ENCODE measurements around the gene COL23A1. TPM values are rescaled to one million over a fixed set of nuclear protein-coding genes. Genes with fewer than 3 reads are reported as not detected.
A peak's percentile ranks its signal among the peaks of the same experiment; 100 is the strongest.

Gene COL23A1
- polyA plus RNA-seq, 3 donors, result 0.11 to 0.21 TPM; not detected in 1

DNA sequence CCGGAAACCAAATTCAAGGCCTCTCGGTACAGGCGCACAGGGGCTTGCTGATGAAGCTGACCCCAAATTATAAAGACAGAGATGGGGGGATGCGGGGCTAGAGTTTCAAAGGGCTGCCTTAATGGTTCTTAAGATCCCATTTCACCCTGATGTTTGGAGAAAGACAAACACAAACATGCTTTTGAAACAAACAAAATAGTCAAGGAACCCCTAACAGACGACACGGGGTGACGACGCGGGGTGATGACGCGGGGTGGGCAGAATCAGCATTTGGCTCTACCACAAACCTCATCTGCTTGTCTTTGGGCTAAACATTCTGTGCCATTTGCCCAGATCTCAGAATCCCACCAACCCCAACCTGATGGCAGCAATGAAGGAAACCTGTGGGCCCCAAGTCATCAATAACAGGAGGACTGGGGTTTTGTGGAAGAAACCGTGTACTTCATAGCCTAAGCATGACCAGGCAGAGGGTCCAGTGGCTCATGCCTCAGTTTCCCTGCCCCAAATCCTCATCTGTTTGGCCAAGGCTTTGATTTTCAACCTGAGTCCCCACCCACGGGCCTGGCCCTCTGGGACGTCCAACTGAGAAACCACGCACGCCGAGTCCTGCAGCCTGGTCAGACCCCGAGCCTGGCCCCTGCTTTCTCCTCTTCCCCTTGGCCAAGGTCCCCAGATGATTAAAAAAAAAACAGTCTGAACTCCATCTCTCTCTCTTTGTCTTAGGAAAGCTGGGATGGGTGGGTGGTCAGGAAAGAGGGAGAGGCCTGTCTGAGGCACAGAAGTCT, 148.5 kb downstream of the COL23A1 start:
- Histone ChIP-seq H3K79me2 (ENCODE audit: insufficient read depth, low read length) (no peaks in the 10 kb centered on the region), H3K36me3 (replicated peaks in 1 of 2; ENCODE audit: control insufficient read depth in 1 of 2, insufficient read depth in 2 of 2, low read length in 2 of 2) (no peaks in the 10 kb centered on the region), H2AFZ (ENCODE audit: insufficient read depth, low read depth, low read length, poor library complexity, severe bottlenecking) (no peak overlapping the region), H3K9me3 (replicated peaks in 1 of 2; ENCODE audit: control insufficient read depth in 1 of 2, insufficient read depth in 1 of 2, low read length in 2 of 2) (no peaks in the 10 kb centered on the region), H3K27ac (ENCODE audit: low read depth in 1 of 2, low read length in 2 of 2) (no peak overlapping the region), H3K4me1 (ENCODE audit: control insufficient read depth in 1 of 2, insufficient read depth in 2 of 2, low read length in 2 of 2) (peaks cover 0 to 10% of the 10 kb centered on the region in 2 donors), H3K4me2 (replicated peaks; ENCODE audit: extremely low read depth, low read length, poor library complexity, severe bottlenecking) (no peak overlapping the region), H3K27me3 (ENCODE audit: control insufficient read depth in 2 of 2, insufficient read depth in 2 of 2, low read length in 2 of 2) (no peaks in the 10 kb centered on the region), H3K9ac (ENCODE audit: insufficient read depth, low read length, poor library complexity, severe bottlenecking) (no peak overlapping the region), H3K4me3 (replicated peaks in 1 of 3; ENCODE audit: low read depth in 2 of 3, low read length in 3 of 3) (no peak overlapping the region), H4K20me1 (ENCODE audit: insufficient read depth, low read length) (no peaks in the 10 kb centered on the region)
- TF ChIP-seq, protein P1, sequence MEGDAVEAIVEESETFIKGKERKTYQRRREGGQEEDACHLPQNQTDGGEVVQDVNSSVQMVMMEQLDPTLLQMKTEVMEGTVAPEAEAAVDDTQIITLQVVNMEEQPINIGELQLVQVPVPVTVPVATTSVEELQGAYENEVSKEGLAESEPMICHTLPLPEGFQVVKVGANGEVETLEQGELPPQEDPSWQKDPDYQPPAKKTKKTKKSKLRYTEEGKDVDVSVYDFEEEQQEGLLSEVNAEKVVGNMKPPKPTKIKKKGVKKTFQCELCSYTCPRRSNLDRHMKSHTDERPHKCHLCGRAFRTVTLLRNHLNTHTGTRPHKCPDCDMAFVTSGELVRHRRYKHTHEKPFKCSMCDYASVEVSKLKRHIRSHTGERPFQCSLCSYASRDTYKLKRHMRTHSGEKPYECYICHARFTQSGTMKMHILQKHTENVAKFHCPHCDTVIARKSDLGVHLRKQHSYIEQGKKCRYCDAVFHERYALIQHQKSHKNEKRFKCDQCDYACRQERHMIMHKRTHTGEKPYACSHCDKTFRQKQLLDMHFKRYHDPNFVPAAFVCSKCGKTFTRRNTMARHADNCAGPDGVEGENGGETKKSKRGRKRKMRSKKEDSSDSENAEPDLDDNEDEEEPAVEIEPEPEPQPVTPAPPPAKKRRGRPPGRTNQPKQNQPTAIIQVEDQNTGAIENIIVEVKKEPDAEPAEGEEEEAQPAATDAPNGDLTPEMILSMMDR (IDR thresholded peaks at IDR 0.05), result no peak
- H3K4me1 Mint-ChIP-seq, result peaks cover 11% of the 10 kb centered on the region
- no peak overlapping the region for H3K4me3 Mint-ChIP-seq
- intact Hi-C loops (cut with micrococcal nuclease), result no loop called here
- no peaks in the 10 kb centered on the region for H3K36me3 Mint-ChIP-seq
- 96% methylated on average over 9 of the region's 18 CpGs for WGBS (ENCODE audit: insufficient coverage)
- peaks cover 0 to 2% (median 0%) of the 10 kb centered on the region in 3 donors for H3K27me3 Mint-ChIP-seq (ENCODE audit: low read depth in 3 of 3)
- no peak for DNase-seq
- H3K27ac Mint-ChIP-seq, result no peak overlapping the region
- H3K9me3 Mint-ChIP-seq, result peaks cover 0 to 6% (median 2%) of the 10 kb centered on the region in 7 donors

DNA sequence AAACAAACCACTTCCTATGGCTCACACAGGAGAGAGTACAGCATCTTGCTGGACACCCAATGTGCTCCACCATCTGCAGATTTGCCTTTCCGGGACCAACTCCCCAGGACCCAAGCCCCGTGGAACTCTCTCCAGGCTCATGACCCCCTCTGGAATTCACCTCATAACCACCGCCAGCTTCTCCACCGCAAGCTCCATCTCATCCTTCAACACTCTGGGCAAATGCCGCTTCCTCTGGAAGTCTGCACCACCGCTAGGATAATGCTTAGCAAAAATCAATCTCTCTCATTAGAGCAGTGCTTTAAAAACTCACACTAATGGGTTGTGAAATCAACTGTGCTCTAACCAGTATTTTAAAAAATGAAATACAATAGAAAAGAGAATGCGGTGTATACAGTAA, 150.0 kb downstream of the COL23A1 start:
- DNase-seq, result no peak
- no peaks in the 10 kb centered on the region for H3K9me3 ChIP-seq (replicated peaks in 1 of 2; ENCODE audit: control insufficient read depth in 1 of 2, insufficient read depth in 1 of 2, low read length in 2 of 2)
- Mint-ChIP-seq H3K4me3 (no peak overlapping the region), H3K36me3 (no peaks in the 10 kb centered on the region), H3K4me1 (peaks cover 11% of the 10 kb centered on the region), H3K9me3 (peaks cover 0 to 6% (median 2%) of the 10 kb centered on the region in 7 donors), H3K27ac (peak overlapping the region in 1 of 7 donors; percentile 70), H3K27me3 (ENCODE audit: low read depth in 3 of 3) (peaks cover 0 to 2% (median 0%) of the 10 kb centered on the region in 3 donors)
- no peaks in the 10 kb centered on the region for H3K27me3 ChIP-seq (ENCODE audit: control insufficient read depth in 2 of 2, insufficient read depth in 2 of 2, low read length in 2 of 2)
- H2AFZ ChIP-seq (ENCODE audit: insufficient read depth, low read depth, low read length, poor library complexity, severe bottlenecking), result no peak overlapping the region
- TF ChIP-seq, protein P1 (IDR thresholded peaks at IDR 0.05), result no peak
- H3K4me1 ChIP-seq (ENCODE audit: control insufficient read depth in 1 of 2, insufficient read depth in 2 of 2, low read length in 2 of 2), result peaks cover 0 to 10% of the 10 kb centered on the region in 2 donors
- WGBS (ENCODE audit: insufficient coverage), result 100% methylated on average over 3 of the region's 7 CpGs
- H3K4me3 ChIP-seq (replicated peaks in 1 of 3; ENCODE audit: low read depth in 2 of 3, low read length in 3 of 3), result no peak overlapping the region
- H3K9ac ChIP-seq (ENCODE audit: insufficient read depth, low read length, poor library complexity, severe bottlenecking), result no peak overlapping the region
- H4K20me1 ChIP-seq (ENCODE audit: insufficient read depth, low read length), result no peaks in the 10 kb centered on the region
- no peaks in the 10 kb centered on the region for H3K36me3 ChIP-seq (replicated peaks in 1 of 2; ENCODE audit: control insufficient read depth in 1 of 2, insufficient read depth in 2 of 2, low read length in 2 of 2)
- no peak overlapping the region for H3K4me2 ChIP-seq (replicated peaks; ENCODE audit: extremely low read depth, low read length, poor library complexity, severe bottlenecking)
- intact Hi-C loops (cut with micrococcal nuclease), result no loop called here
- no peak overlapping the region for H3K27ac ChIP-seq (ENCODE audit: low read depth in 1 of 2, low read length in 2 of 2)
- H3K79me2 ChIP-seq (ENCODE audit: insufficient read depth, low read length), result no peaks in the 10 kb centered on the region
